PC-9 (cell line): ENCODE measurements around the gene ZNF135. TPM values are rescaled to one million over a fixed set of nuclear protein-coding genes. Genes with fewer than 3 reads are reported as not detected.

ENCODE experiments used
- BruUV-seq: library from RNA; stranded (reverse); fragments of 400-500 nt; replicated peaks from 2 replicates; lab custom pipeline; 2021; lab: Mats Ljungman, UMichigan
- CTCF ChIA-PET: fragments of 300-600 bp; sonication (Branson Sonifier 250); formaldehyde crosslinking; loops from one replicate; lab custom pipeline; 2022; ENCODE audit warnings: antibody characterized with exemption; lab: Charles Lee
- POLR2A ChIA-PET: fragments of 300-600 bp; sonication (Branson Sonifier 250); formaldehyde crosslinking; loops from one replicate; lab custom pipeline; 2022; ENCODE audit warnings: antibody characterized with exemption; ENCODE audit not compliant: unreplicated experiment; lab: Charles Lee
- DNase-seq, 2 experiments: peaks; one replicate each; pipeline versions ENCODE4 v3.0.0 to v3.0.0-alpha.2; 2015 to 2022; ENCODE audit warnings: mixed read lengths in 1 of 2
- H2AFZ ChIP-seq: fragments of 200-600 bp; sonication (generic); 2 replicates; pipeline ENCODE4 v1.8.1; 2017; ENCODE audit warnings: antibody characterized with exemption
- H3F3A ChIP-seq: fragments of 200-600 bp; sonication (generic); 2 replicates; pipeline ENCODE4 v1.8.1; 2017; ENCODE audit warnings: antibody characterized with exemption, mild to moderate bottlenecking, low read depth; ENCODE audit not compliant: insufficient read depth
- H3K27ac ChIP-seq: fragments of 200-600 bp; sonication (generic); 2 replicates; pipeline ENCODE4 v1.6.1; 2016; ENCODE audit warnings: mixed run types
- H3K27me3 ChIP-seq: fragments of 200-600 bp; sonication (generic); 2 replicates; pipeline ENCODE4 v1.6.1; 2016; ENCODE audit warnings: low read depth, mixed run types; ENCODE audit not compliant: insufficient read depth
- H3K36me3 ChIP-seq: fragments of 200-600 bp; sonication (generic); 2 replicates; pipeline ENCODE4 v1.6.1; 2016; ENCODE audit warnings: low read depth, mixed run types
- H3K4me1 ChIP-seq: fragments of 200-600 bp; sonication (generic); replicated peaks from 2 replicates; pipeline ENCODE4 v1.6.1; 2016; ENCODE audit warnings: mixed run types; ENCODE audit not compliant: insufficient read depth
- H3K4me2 ChIP-seq: fragments of 200-600 bp; sonication (generic); 2 replicates; pipeline ENCODE4 v1.6.1; 2017; ENCODE audit warnings: mixed run types
- H3K4me3 ChIP-seq: fragments of 200-600 bp; sonication (generic); 2 replicates; pipeline ENCODE4 v1.6.1; 2016; ENCODE audit warnings: mixed run types
- H3K79me2 ChIP-seq: fragments of 200-600 bp; sonication (generic); 2 replicates; pipeline ENCODE4 v1.6.1; 2017; ENCODE audit warnings: low read depth, mixed run types
- H3K9me2 ChIP-seq: fragments of 200-600 bp; sonication (generic); 2 replicates; pipeline ENCODE4 v1.8.1; 2017; ENCODE audit warnings: mild to moderate bottlenecking; ENCODE audit not compliant: insufficient read depth
- H3K9me3 ChIP-seq: fragments of 200-600 bp; sonication (generic); 2 replicates; pipeline ENCODE4 v1.8.1; 2016; ENCODE audit warnings: low read depth; ENCODE audit not compliant: insufficient read depth
- H4K20me1 ChIP-seq: fragments of 200-600 bp; sonication (generic); 2 replicates; pipeline ENCODE4 v1.8.1; 2017; ENCODE audit not compliant: insufficient read depth
- EZH2 ChIP-seq: fragments of 200-600 bp; sonication (generic); IDR thresholded peaks from 2 replicates; pipeline ENCODE4 v1.8.0; 2017; ENCODE audit warnings: antibody characterized with exemption, low read depth
- intact Hi-C: fragments of 100-400 bp; cut with micrococcal nuclease; formaldehyde crosslinking; loops from one replicate; pipeline ENCODE4 v1.10.0; 2022; ENCODE audit not compliant: unreplicated experiment
- total RNA-seq: library from RNA; stranded (reverse); gene quantifications from 2 replicates; pipeline ENCODE4 v1.2.3, GENCODE V29; 2021
- TF ChIP-seq, protein P1 (sequence below): fragments of 200-600 bp; sonication (generic); conservative IDR thresholded peaks from 2 replicates; pipeline ENCODE4 v1.6.1; 2017; ENCODE audit warnings: mixed run types, antibody characterized with exemption, mild to moderate bottlenecking, moderate library complexity

The ZNF135 gene
- total RNA-seq, 1 experiment from 2014 or later, result 0.15 TPM

DNA sequence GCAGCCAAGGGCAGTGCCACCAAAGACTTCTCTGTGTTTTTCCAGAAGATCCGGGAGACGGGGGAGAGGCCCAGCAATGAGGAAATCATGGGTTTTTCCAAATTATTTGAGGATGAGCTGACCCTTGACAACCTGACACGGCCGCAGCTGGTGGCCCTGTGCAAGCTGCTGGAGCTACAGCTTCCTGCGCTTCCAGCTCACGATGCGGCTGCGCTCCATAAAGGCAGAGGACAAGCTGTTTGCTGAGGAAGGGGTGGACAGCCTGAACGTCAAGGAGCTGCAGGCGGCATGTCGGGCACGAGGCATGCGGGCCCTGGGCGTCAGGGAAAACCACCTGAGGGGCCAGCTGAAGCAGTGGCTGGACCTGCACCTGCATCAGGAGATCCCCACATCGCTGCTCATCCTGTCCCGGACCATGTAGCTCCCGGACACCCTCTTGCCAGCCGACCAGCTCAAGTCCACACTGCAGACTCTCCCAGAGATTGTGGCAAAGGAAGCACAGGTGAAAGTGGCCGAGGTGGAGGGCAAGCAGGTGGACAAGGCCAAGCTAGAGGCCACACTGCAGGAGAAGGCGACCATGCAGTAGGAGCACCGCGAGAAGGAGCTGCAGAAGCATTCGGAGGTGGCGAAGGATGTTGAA is 13.6 kb upstream of the ZNF135 start:
- no peak overlapping the region for H3K4me3 ChIP-seq
- no TSS peak for BruUV-seq
- no peak overlapping the region for H2AFZ ChIP-seq
- no peak overlapping the region for H3K27ac ChIP-seq
- intact Hi-C loops, result no loop called here
- no peaks in the 10 kb centered on the region for H3K79me2 ChIP-seq
- H3K27me3 ChIP-seq, result peaks cover 69% of the 10 kb centered on the region
- TF ChIP-seq EZH2, result no peak
- TF ChIP-seq, protein P1, sequence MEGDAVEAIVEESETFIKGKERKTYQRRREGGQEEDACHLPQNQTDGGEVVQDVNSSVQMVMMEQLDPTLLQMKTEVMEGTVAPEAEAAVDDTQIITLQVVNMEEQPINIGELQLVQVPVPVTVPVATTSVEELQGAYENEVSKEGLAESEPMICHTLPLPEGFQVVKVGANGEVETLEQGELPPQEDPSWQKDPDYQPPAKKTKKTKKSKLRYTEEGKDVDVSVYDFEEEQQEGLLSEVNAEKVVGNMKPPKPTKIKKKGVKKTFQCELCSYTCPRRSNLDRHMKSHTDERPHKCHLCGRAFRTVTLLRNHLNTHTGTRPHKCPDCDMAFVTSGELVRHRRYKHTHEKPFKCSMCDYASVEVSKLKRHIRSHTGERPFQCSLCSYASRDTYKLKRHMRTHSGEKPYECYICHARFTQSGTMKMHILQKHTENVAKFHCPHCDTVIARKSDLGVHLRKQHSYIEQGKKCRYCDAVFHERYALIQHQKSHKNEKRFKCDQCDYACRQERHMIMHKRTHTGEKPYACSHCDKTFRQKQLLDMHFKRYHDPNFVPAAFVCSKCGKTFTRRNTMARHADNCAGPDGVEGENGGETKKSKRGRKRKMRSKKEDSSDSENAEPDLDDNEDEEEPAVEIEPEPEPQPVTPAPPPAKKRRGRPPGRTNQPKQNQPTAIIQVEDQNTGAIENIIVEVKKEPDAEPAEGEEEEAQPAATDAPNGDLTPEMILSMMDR, result no peak
- POLR2A ChIA-PET, result interaction anchor here (0.6 kb wide), 1 partner anchor 164 kb away, joined by 5 read pairs; no protein-coding TSS in a partner anchor
- H4K20me1 ChIP-seq, result no peaks in the 10 kb centered on the region
- no peak for DNase-seq
- H3K4me2 ChIP-seq, result no peak overlapping the region
- no peaks in the 10 kb centered on the region for H3F3A ChIP-seq
- H3K4me1 ChIP-seq, result no peaks in the 10 kb centered on the region
- no peaks in the 10 kb centered on the region for H3K9me2 ChIP-seq
- H3K36me3 ChIP-seq, result no peaks in the 10 kb centered on the region
- no peaks in the 10 kb centered on the region; the same call in 1 of the 2 replicates for H3K9me3 ChIP-seq
- CTCF ChIA-PET, result no interaction called here

DNA sequence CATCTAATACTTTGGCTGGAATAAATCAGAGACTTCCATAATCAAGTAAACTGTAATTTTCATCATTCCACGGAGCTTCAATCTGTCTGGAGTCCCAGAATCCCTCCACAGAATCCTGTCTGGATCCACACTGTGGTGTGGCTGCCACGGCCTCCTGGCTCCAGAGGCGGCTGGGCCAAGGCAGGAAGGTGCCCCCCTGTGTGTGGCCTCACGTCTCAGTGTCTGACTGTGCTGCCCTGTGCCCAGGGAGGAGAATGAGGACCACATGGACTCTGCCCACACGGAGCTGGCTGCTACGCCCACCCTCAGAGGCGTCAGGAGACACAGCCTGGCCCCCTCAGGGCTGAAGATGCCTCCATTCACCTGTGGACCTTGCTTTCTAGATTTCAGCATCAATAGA is 12.2 kb upstream of the ZNF135 start:
- Histone ChIP-seq H3K4me1 (no peaks in the 10 kb centered on the region), H4K20me1 (no peaks in the 10 kb centered on the region), H3K9me2 (no peaks in the 10 kb centered on the region), H3K79me2 (no peaks in the 10 kb centered on the region), H3K9me3 (peaks cover 2% of the 10 kb centered on the region; the same call in 1 of the 2 replicates), H3K4me3 (no peak overlapping the region), H3K27me3 (peaks cover 68% of the 10 kb centered on the region), H3F3A (no peaks in the 10 kb centered on the region), H3K4me2 (no peak overlapping the region), H3K36me3 (no peaks in the 10 kb centered on the region), H3K27ac (no peak overlapping the region), H2AFZ (no peak overlapping the region)
- TF ChIP-seq, protein P1, result no peak
- TF ChIP-seq EZH2, result no peak
- ChIA-PET CTCF (no interaction called here), POLR2A (no interaction called here)
- intact Hi-C loops, result no loop called here
- BruUV-seq, result no TSS peak
- DNase-seq, result no peak

DNA sequence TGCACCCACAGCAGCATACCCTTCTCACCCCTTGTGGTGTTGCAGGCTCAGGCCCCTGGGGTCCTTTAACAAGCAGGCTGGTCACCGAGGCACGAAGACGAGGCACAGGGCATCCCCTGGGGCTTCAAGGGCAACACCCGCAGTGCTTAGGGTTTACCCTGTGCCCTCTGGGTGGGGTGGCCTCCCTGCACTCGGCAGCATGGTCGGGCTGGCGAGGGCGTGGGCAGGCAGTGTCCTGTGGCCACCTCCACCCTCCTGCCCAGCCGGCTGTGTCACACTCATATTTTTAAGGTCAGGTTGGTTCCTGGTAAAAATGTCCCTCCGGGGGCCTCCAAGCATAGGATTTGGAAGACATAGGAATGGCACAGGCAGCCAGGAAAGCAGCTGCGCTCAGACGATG is 11.4 kb upstream of the ZNF135 start:
- H3K9me2 ChIP-seq, result no peaks in the 10 kb centered on the region
- H3K4me1 ChIP-seq, result no peaks in the 10 kb centered on the region
- no peak overlapping the region for H2AFZ ChIP-seq
- H3K27ac ChIP-seq, result no peak overlapping the region
- no peaks in the 10 kb centered on the region for H3K79me2 ChIP-seq
- no peak for TF ChIP-seq EZH2
- TF ChIP-seq, protein P1, result no peak
- no peaks in the 10 kb centered on the region for H3K36me3 ChIP-seq
- intact Hi-C loops, result no loop called here
- H3K4me2 ChIP-seq, result no peak overlapping the region
- no peaks in the 10 kb centered on the region for H3F3A ChIP-seq
- peaks cover 7% of the 10 kb centered on the region; the same call in 1 of the 2 replicates for H3K9me3 ChIP-seq
- ChIA-PET POLR2A (no interaction called here), CTCF (no interaction called here)
- DNase-seq, result no peak
- no peaks in the 10 kb centered on the region for H4K20me1 ChIP-seq
- BruUV-seq, result no TSS peak
- H3K27me3 ChIP-seq, result peaks cover 76% of the 10 kb centered on the region
- H3K4me3 ChIP-seq, result no peak overlapping the region
